PFSK-1 (cell line): ENCODE data around the gene GALNT9.

Source experiments
- POLR2AphosphoS5 ChIP-seq: IDR thresholded peaks from 2 replicates; pipeline ENCODE4 v1.6.1; 2012; ENCODE audit warnings: low read depth, mild to moderate bottlenecking, control low read depth, low read length, moderate library complexity
- SIN3A ChIP-seq: IDR thresholded peaks from 2 replicates; pipeline ENCODE4 v1.6.1; 2012; ENCODE audit warnings: mild to moderate bottlenecking, low read length, moderate library complexity, borderline replicate concordance; ENCODE audit not compliant: insufficient read depth

- no peak for TF ChIP-seq SIN3A
- TF ChIP-seq POLR2AphosphoS5, result no peak
Measured at GRCh38 chr12:132346471-132347175, 17.2 kb upstream of the GALNT9 start.
